GM23338 (cell line): Measurements from ENCODE around the gene ALAD. TPM values are rescaled to one million over a fixed set of nuclear protein-coding genes. Genes with fewer than 3 reads are reported as not detected.
A peak's percentile ranks its signal among the peaks of the same experiment; 100 is the strongest.

Source experiments
- ATAC-seq: fragments of 200-7000 bp; cut with Tn5 transposase; 3 replicates; pipeline ENCODE4 v1.9.1; 2020
- DNase-seq: peaks from one replicate; pipeline ENCODE4 v3.0.0-alpha.2; 2015; ENCODE audit warnings: low spot score
- H2AFZ ChIP-seq: fragments of 200-600 bp; sonication (generic); 2 replicates; pipeline ENCODE4 v1.8.0; 2016; ENCODE audit warnings: antibody characterized with exemption, mild to moderate bottlenecking, moderate library complexity
- H3F3A ChIP-seq: fragments of 200-600 bp; sonication (generic); replicated peaks from 2 replicates; pipeline ENCODE4 v1.8.0; 2017; ENCODE audit warnings: antibody characterized with exemption, mixed run types, low read depth
- H3K27ac ChIP-seq: fragments of 200-600 bp; sonication (generic); 2 replicates; pipeline ENCODE4 v1.6.1; 2016; ENCODE audit warnings: low read depth
- H3K27me3 ChIP-seq: fragments of 200-600 bp; sonication (generic); 2 replicates; pipeline ENCODE4 v1.8.0; 2016; ENCODE audit warnings: mild to moderate bottlenecking, mixed run types, moderate library complexity; ENCODE audit not compliant: insufficient read depth
- H3K36me3 ChIP-seq: fragments of 200-600 bp; sonication (generic); 2 replicates; pipeline ENCODE4 v1.8.0; 2016; ENCODE audit warnings: mild to moderate bottlenecking; ENCODE audit not compliant: insufficient read depth
- H3K4me1 ChIP-seq: fragments of 200-600 bp; sonication (generic); 2 replicates; pipeline ENCODE4 v1.8.0; 2016; ENCODE audit warnings: mild to moderate bottlenecking, moderate library complexity; ENCODE audit not compliant: insufficient read depth
- H3K4me2 ChIP-seq: fragments of 200-600 bp; sonication (generic); 2 replicates; pipeline ENCODE4 v1.7.1; 2017; ENCODE audit warnings: mixed run types
- H3K4me3 ChIP-seq: fragments of 200-600 bp; sonication (generic); 2 replicates; pipeline ENCODE4 v1.6.1; 2016; ENCODE audit warnings: mixed run types
- H3K79me2 ChIP-seq: fragments of 200-600 bp; sonication (generic); replicated peaks from 2 replicates; pipeline ENCODE4 v1.8.0; 2017; ENCODE audit warnings: mild to moderate bottlenecking; ENCODE audit not compliant: insufficient read depth
- H3K9me2 ChIP-seq: fragments of 200-600 bp; sonication (generic); 2 replicates; pipeline ENCODE4 v1.8.0; 2017; ENCODE audit not compliant: insufficient read depth
- H4K20me1 ChIP-seq: fragments of 200-600 bp; sonication (generic); replicated peaks from 2 replicates; pipeline ENCODE4 v1.8.0; 2017; ENCODE audit warnings: mild to moderate bottlenecking; ENCODE audit not compliant: insufficient read depth
- H3K27ac Mint-ChIP-seq: 2 replicates; pipeline ENCODE4 v1.8.0; 2020; ENCODE audit warnings: inconsistent platforms, mild to moderate bottlenecking, moderate library complexity, mixed read lengths
- H3K27me3 Mint-ChIP-seq: 3 replicates; pipeline ENCODE4 v1.8.0; 2022; ENCODE audit warnings: low read depth, mild to moderate bottlenecking, moderate library complexity, mixed read lengths, inconsistent platforms; ENCODE audit not compliant: insufficient read depth, poor library complexity
- H3K36me3 Mint-ChIP-seq: 3 replicates; pipeline ENCODE4 v1.8.0; 2021; ENCODE audit warnings: low read depth, mild to moderate bottlenecking, inconsistent platforms, moderate library complexity, mixed read lengths
- H3K4me1 Mint-ChIP-seq: 3 replicates; pipeline ENCODE4 v1.8.0; 2020; ENCODE audit warnings: mild to moderate bottlenecking, inconsistent platforms, mixed read lengths
- H3K4me3 Mint-ChIP-seq: 3 replicates; pipeline ENCODE4 v1.8.0; 2021; ENCODE audit warnings: moderate library complexity, mild to moderate bottlenecking, inconsistent platforms, mixed read lengths
- H3K9me3 Mint-ChIP-seq: 3 replicates; pipeline ENCODE4 v1.8.0; 2020; ENCODE audit warnings: moderate library complexity, mild to moderate bottlenecking, inconsistent platforms, mixed read lengths
- CTCF ChIP-seq, 2 experiments: fragments of 200-600 bp in 1 of 2; sonication (generic) in 1 of 2; conservative IDR thresholded peaks; 2 replicates each; pipeline versions ENCODE4 v1.5.1 to v1.6.1; 2016 to 2017; ENCODE audit warnings: antibody characterized with exemption in 2 of 2, low read depth in 2 of 2, mild to moderate bottlenecking in 2 of 2, moderate library complexity in 1 of 2
- ETS1 ChIP-seq: IDR thresholded peaks from 2 replicates; pipeline ENCODE4 v1.6.1; 2016; ENCODE audit warnings: antibody characterized with exemption
- STAT1 ChIP-seq: IDR thresholded peaks from one replicate; pipeline ENCODE4 v1.6.1; 2016; ENCODE audit warnings: antibody characterized with exemption; ENCODE audit not compliant: unreplicated experiment
- polyA plus RNA-seq: library from polyadenylated mRNA; unstranded; fragments of >200 nt; fragmentation: Nextera tagmentation; extraction: Ambion mirVana; gene quantifications from 2 replicates; pipeline ENCODE4 v1.2.1, GENCODE V29; 2016
- total RNA-seq: library from RNA; depleted of rRNA; stranded (reverse); fragments of >200 nt; shearing (Covaris generic); gene quantifications from 2 replicates; pipeline ENCODE4 v1.2.3, GENCODE V29; 2014
- TF ChIP-seq, protein P1 (sequence below): IDR thresholded peaks from one replicate; pipeline ENCODE4 v1.6.1; 2018; ENCODE audit warnings: antibody characterized with exemption; ENCODE audit not compliant: unreplicated experiment

The ALAD gene
- total and polyA plus RNA-seq, 2 experiments from 2014 or later = 7.1 to 10.1 TPM

DNA sequence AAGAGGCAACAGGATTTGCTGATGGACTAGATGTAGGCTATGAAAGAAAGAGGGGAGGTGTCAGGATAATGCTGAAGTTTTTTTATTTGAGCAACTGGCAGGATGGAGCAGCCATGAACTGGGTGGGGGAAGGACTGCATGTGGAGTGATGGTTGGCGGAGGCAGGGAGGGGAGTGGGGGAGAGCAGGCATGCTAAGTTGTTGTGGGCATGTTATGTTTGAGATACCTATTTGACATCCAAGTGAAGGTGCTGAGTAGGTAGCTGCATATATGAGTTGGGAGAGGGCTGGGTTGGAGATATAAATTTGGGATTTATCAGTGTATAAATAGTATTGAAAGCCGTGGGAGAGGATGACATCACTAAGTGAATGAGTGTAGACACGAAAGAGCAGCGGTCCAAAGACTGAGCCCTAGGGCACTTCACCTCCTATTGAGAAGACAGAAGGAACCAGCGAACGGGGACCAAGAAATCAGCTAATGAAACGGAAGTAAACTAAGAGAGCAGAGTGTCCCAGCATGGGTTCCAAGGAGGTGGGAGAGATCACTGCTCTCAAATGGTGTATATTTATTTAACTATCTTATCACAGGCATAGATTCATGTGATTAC is 44.3 kb downstream of the ALAD start (continued):
- TF ChIP-seq, protein P1, sequence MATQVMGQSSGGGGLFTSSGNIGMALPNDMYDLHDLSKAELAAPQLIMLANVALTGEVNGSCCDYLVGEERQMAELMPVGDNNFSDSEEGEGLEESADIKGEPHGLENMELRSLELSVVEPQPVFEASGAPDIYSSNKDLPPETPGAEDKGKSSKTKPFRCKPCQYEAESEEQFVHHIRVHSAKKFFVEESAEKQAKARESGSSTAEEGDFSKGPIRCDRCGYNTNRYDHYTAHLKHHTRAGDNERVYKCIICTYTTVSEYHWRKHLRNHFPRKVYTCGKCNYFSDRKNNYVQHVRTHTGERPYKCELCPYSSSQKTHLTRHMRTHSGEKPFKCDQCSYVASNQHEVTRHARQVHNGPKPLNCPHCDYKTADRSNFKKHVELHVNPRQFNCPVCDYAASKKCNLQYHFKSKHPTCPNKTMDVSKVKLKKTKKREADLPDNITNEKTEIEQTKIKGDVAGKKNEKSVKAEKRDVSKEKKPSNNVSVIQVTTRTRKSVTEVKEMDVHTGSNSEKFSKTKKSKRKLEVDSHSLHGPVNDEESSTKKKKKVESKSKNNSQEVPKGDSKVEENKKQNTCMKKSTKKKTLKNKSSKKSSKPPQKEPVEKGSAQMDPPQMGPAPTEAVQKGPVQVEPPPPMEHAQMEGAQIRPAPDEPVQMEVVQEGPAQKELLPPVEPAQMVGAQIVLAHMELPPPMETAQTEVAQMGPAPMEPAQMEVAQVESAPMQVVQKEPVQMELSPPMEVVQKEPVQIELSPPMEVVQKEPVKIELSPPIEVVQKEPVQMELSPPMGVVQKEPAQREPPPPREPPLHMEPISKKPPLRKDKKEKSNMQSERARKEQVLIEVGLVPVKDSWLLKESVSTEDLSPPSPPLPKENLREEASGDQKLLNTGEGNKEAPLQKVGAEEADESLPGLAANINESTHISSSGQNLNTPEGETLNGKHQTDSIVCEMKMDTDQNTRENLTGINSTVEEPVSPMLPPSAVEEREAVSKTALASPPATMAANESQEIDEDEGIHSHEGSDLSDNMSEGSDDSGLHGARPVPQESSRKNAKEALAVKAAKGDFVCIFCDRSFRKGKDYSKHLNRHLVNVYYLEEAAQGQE = no peak
- TF ChIP-seq CTCF (conservative IDR thresholded peaks at IDR 0.05; ENCODE audit: low read depth in 2 of 2) (no peak), STAT1 (no peak)

DNA sequence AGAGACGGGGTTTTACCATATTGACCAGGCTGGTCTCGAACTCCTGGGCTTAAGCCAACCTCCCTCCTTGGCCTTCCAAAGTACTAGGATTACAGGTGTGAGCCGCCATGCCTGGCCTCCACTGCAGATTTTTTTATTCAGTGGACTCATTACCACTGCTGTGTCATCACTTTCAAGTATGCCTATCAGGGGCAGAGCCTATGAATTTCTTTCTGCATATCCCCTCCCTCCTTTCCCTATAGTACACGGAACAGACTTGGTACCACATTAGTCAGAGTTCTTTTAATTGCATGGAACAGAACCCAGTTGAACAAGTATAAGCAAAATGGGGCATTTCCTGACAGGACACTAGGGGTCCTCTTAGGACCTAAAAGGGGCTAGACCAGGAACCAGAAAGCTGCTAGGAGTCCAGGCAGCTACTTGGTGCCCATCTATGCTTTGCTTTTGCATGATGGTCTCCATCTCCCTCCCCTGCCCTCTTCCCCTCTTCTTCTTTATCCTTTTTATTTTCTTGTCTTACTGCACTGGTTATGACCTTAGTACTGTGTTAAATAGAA is 46.0 kb downstream of the ALAD start:
- no peaks in the 10 kb centered on the region for H3K36me3 Mint-ChIP-seq
- H3K27ac Mint-ChIP-seq = no peak overlapping the region
- H3K9me3 Mint-ChIP-seq = no peaks in the 10 kb centered on the region
- TF ChIP-seq ETS1 = no peak
- peak; percentile 48 to 58 for TF ChIP-seq CTCF (conservative IDR thresholded peaks at IDR 0.05; ENCODE audit: low read depth in 2 of 2)
- Histone ChIP-seq H3K4me1 (peaks cover 14% of the 10 kb centered on the region; the same call in 1 of the 2 replicates), H3K9me2 (peaks cover 2% of the 10 kb centered on the region; the same call in 1 of the 2 replicates), H3F3A (no peaks in the 10 kb centered on the region), H2AFZ (no peak overlapping the region), H4K20me1 (no peaks in the 10 kb centered on the region), H3K36me3 (no peaks in the 10 kb centered on the region), H3K27ac (no peak overlapping the region), H3K27me3 (peaks cover 8% of the 10 kb centered on the region; the same call in 1 of the 2 replicates), H3K4me2 (no peak overlapping the region), H3K4me3 (no peak overlapping the region), H3K79me2 (no peaks in the 10 kb centered on the region)
- ATAC-seq (peak; percentile 72), DNase-seq (peak; percentile 61)
- peaks cover 13% of the 10 kb centered on the region for H3K4me1 Mint-ChIP-seq
- no peak overlapping the region for H3K4me3 Mint-ChIP-seq
- peaks cover 9% of the 10 kb centered on the region for H3K27me3 Mint-ChIP-seq
